Metanephros (tissue), 1 donor: Measurements from ENCODE around the gene RPS17. TPM values are rescaled to one million over a fixed set of nuclear protein-coding genes. Genes with fewer than 3 reads are reported as not detected.

Source experiments
- total RNA-seq: library from RNA; depleted of rRNA; stranded (reverse); fragments of >200 nt; gene quantifications from one replicate; pipeline ENCODE4 v1.2.3, GENCODE V29; 2014

Gene RPS17
- total RNA-seq: 2,480 TPM

DNA sequence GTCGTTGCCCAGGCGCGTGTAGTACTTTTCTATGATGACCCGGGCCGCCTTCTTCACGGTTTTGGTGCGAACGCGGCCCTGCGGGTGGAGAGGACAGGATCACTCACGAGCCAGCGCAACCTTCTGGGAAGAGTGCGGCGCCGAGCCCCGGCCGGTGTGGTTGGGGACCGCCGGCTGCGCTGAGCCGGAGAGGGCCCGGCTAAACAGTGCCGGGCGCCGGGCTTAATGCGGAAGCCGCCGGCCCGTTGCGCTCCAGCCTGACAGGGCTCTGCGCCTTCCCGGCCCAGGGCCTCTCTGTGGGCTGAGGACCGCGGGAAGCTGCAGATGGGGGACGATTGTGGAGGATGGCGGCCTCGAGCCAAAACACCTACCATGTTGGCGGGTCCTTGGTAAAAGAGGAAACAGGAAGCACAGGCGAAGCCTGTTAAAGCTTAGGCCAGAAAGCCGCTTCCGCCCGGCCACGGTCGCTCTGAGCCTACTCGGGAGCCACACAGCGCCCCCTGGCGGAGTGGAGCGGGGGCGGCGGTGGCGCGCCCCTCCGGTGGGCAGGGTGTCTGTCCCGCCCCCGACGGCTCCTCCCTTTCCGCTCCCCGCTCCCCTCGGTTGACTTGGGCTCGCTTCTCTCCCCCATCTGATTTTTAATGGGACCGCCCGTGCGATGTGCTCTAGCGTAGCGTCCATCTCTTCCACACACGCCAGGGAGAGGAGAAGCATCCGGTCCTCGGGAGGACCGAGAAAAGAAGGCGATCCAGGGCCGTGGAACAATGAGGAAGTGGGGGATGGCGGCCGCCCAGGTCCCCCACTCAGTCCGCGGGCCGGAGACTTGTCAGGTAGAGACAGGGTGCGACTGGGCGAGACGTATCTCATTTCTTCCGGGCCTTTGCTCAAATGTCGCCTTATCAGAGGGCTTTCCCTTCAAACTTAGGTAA, at the start of gene RPS17:
TSS of gene RPS17 (minus strand) at position 403 of the 929 bp plus-strand sequence. CDS start at position 374, 29 bp downstream.

Other genes with a start within 250 kb of the RPS17 start
- gene GOLGA6L10, start 191.0 kb downstream of the RPS17 start, total RNA-seq: 7.0 TPM
- gene GOLGA6L9, start 110.6 kb downstream of the RPS17 start, total RNA-seq: 5.1 TPM
- 3.1 TPM for gene CPEB1, start 106.9 kb upstream of the RPS17 start, total RNA-seq
- gene AP3B2, start 169.4 kb upstream of the RPS17 start, total RNA-seq: 2.1 TPM